ENCODE measurements around the gene PDF. TPM values are rescaled to one million over a fixed set of nuclear protein-coding genes. Genes with fewer than 3 reads are reported as not detected.

PDF gene
- total and polyA plus RNA-seq, 2 donors: 2.1 to 9.8 TPM

DNA sequence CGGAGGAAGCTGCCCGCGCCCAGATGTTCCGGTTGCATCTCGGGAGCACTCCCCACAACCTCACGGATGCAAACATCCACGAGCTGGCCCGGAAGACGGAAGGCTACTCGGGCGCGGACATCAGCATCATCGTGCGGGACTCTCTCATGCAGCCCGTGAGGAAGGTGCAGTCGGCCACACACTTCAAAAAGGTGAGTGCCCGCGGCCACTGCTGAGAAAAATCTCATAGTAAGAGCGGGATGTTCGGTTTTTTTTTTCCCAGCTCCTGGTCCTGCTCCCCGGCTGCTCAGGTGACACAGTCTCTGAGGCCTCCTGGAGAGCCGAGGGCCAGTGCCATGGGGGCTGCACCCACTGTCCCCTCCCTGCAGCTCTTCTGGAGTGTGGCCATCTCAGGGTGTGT, 9.3 kb downstream of the PDF start:
- no peak for DNase-seq (ENCODE audit: low read depth in 6 of 9, low spot score in 9 of 9)
- Histone ChIP-seq H3K4me1 (ENCODE audit: control insufficient read depth in 2 of 2, insufficient read depth in 2 of 2, low read length in 2 of 2) (peaks cover 0 to 7% of the 10 kb centered on the region in 2 donors), H3K36me3 (ENCODE audit: control insufficient read depth in 2 of 2, insufficient read depth in 2 of 2, low read length in 1 of 2) (peaks cover 90 to 94% of the 10 kb centered on the region in 2 donors), H3K27me3 (ENCODE audit: control insufficient read depth in 2 of 2, insufficient read depth in 1 of 2, low read length in 1 of 2) (no peaks in the 10 kb centered on the region), H3K9me3 (ENCODE audit: control insufficient read depth in 2 of 2, insufficient read depth in 1 of 2, low read length in 1 of 2) (no peaks in the 10 kb centered on the region), H3K4me3 (ENCODE audit: low read length in 2 of 2) (no peak overlapping the region), H3K27ac (ENCODE audit: low read depth in 1 of 2, low read length in 1 of 2) (no peak overlapping the region)
- WGBS: 98% methylated on average over 22 of the region's 22 CpGs

DNA sequence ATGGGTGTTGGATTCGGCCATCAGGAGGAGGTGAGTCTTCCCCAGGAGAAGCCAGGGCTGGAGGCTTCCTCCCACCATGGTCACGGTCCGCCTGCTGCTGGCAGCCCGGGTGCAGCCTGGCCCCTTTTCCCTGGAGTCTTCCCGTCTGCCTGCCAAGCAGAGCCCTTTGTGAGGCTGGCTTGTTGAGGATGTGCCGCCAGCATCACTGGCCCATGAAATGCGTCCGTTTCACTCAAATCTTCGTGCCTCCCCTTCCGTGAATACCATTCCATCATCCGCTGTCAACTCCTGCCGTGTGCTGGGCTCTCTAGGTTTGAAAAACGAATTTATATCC, 9.7 kb downstream of the PDF start:
- Histone ChIP-seq H3K27ac (ENCODE audit: low read depth in 1 of 2, low read length in 1 of 2) (no peak overlapping the region), H3K4me1 (ENCODE audit: control insufficient read depth in 2 of 2, insufficient read depth in 2 of 2, low read length in 2 of 2) (peaks cover 0 to 7% of the 10 kb centered on the region in 2 donors), H3K4me3 (ENCODE audit: low read length in 2 of 2) (no peak overlapping the region), H3K36me3 (ENCODE audit: control insufficient read depth in 2 of 2, insufficient read depth in 2 of 2, low read length in 1 of 2) (peaks cover 90 to 94% of the 10 kb centered on the region in 2 donors), H3K9me3 (ENCODE audit: control insufficient read depth in 2 of 2, insufficient read depth in 1 of 2, low read length in 1 of 2) (no peaks in the 10 kb centered on the region), H3K27me3 (ENCODE audit: control insufficient read depth in 2 of 2, insufficient read depth in 1 of 2, low read length in 1 of 2) (no peaks in the 10 kb centered on the region)
- 97% methylated on average over 13 of the region's 13 CpGs for WGBS
- no peak for DNase-seq (ENCODE audit: low read depth in 6 of 9, low spot score in 9 of 9)

DNA sequence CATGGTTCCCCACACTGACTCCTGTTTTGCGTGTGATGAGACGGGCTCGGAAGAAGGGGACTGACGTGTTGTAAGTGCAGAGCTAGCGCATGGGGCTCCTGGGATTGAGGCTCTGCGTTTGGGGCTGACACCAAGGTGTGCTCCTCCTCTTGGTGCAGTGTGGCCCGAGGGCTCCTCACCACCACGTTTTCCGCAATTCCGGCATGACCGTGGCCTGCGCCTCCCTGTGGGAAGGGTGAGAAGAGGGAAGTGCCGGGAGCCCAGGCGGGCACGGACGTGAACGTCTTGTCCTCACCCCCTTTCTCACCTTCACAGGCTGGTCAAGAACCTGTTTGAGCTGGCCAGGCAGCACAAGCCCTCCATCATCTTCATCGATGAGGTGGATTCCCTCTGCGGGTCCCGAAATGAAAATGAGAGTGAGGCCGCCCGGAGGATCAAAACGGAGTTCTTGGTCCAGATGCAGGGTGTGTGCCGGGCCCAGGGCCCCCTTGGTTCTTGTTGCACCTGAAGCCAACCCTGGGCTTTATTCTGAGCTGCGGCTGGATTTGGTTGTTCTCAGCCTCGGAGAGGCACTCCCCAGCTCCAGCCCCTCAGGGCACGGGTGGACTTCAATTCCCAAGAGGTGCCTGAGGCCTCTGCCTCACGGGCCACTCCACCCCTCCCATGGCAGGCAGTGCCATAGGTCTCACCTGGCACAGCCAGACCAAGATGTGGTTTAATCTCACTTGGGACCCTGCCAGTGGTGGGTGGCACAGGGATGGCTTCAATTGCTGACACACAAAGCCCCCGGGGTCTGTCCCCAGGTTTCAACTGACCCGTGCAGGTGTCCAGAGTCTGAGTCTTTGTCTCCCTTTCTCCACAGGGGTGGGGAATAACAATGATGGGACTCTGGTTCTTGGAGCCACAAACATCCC, 10.3 kb downstream of the PDF start:
- Histone ChIP-seq H3K36me3 (ENCODE audit: control insufficient read depth in 2 of 2, insufficient read depth in 2 of 2, low read length in 1 of 2) (peaks cover 91 to 95% of the 10 kb centered on the region in 2 donors), H3K27ac (ENCODE audit: low read depth in 1 of 2, low read length in 1 of 2) (no peak overlapping the region), H3K9me3 (ENCODE audit: control insufficient read depth in 2 of 2, insufficient read depth in 1 of 2, low read length in 1 of 2) (no peaks in the 10 kb centered on the region), H3K27me3 (ENCODE audit: control insufficient read depth in 2 of 2, insufficient read depth in 1 of 2, low read length in 1 of 2) (no peaks in the 10 kb centered on the region), H3K4me1 (ENCODE audit: control insufficient read depth in 2 of 2, insufficient read depth in 2 of 2, low read length in 2 of 2) (peaks cover 0 to 7% of the 10 kb centered on the region in 2 donors), H3K4me3 (ENCODE audit: low read length in 2 of 2) (no peak overlapping the region)
- 96% methylated on average over 30 of the region's 30 CpGs for WGBS
- DNase-seq (ENCODE audit: low read depth in 6 of 9, low spot score in 9 of 9): no peak

DNA sequence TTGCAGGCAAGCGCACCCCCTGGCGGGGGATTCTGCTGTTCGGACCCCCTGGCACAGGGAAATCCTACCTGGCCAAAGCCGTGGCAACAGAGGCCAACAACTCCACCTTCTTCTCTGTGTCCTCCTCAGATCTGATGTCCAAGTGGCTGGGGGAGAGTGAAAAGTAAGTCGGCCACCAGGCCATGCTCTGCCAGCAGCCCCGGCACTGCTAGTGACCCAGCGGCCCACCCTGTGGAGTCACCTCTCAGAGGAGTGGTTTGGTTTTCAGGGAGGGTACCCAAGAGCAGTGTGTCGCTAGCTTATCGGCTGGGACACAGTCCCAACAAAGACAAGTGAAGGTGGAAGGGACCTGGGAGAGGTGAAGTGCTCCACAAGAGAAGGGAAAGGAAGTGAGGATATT, 11.0 kb downstream of the PDF start:
- no peaks in the 10 kb centered on the region for H3K9me3 ChIP-seq (ENCODE audit: control insufficient read depth in 2 of 2, insufficient read depth in 1 of 2, low read length in 1 of 2)
- DNase-seq (ENCODE audit: low read depth in 6 of 9, low spot score in 9 of 9): no peak
- H3K36me3 ChIP-seq (ENCODE audit: control insufficient read depth in 2 of 2, insufficient read depth in 2 of 2, low read length in 1 of 2): peaks cover 91 to 95% of the 10 kb centered on the region in 2 donors
- no peak overlapping the region for H3K27ac ChIP-seq (ENCODE audit: low read depth in 1 of 2, low read length in 1 of 2)
- H3K4me3 ChIP-seq (ENCODE audit: low read length in 2 of 2): no peak overlapping the region
- peaks cover 0 to 2% of the 10 kb centered on the region in 2 donors for H3K4me1 ChIP-seq (ENCODE audit: control insufficient read depth in 2 of 2, insufficient read depth in 2 of 2, low read length in 2 of 2)
- 98% methylated on average over 9 of the region's 9 CpGs for WGBS
- no peaks in the 10 kb centered on the region for H3K27me3 ChIP-seq (ENCODE audit: control insufficient read depth in 2 of 2, insufficient read depth in 1 of 2, low read length in 1 of 2)

DNA sequence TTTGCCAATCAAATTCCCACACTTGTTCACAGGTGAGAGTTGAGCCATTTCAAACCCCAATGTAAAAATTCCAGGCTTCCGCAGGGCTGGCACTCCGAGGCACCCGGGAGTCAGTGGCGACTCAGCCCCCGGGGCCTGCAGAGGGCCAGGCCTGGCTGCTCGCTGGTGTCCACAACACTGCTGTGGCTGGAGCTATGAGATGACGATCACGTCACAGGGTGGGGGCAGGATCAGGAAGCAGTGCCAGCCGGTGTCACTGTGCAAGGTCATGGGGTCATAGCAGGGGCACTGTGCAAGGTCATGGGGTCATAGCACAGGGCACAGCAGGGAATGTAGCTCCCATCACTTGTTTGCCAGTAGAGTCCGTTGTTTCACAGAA, 11.5 kb downstream of the PDF start:
- H3K36me3 ChIP-seq (ENCODE audit: control insufficient read depth in 2 of 2, insufficient read depth in 2 of 2, low read length in 1 of 2): peaks cover 92 to 94% of the 10 kb centered on the region in 2 donors
- no peak for DNase-seq (ENCODE audit: low read depth in 6 of 9, low spot score in 9 of 9)
- no peaks in the 10 kb centered on the region for H3K9me3 ChIP-seq (ENCODE audit: control insufficient read depth in 2 of 2, insufficient read depth in 1 of 2, low read length in 1 of 2)
- no peak overlapping the region for H3K4me3 ChIP-seq (ENCODE audit: low read length in 2 of 2)
- no peaks in the 10 kb centered on the region for H3K4me1 ChIP-seq (ENCODE audit: control insufficient read depth in 2 of 2, insufficient read depth in 2 of 2, low read length in 2 of 2)
- H3K27me3 ChIP-seq (ENCODE audit: control insufficient read depth in 2 of 2, insufficient read depth in 1 of 2, low read length in 1 of 2): no peaks in the 10 kb centered on the region
- WGBS: 96% methylated on average over 10 of the region's 10 CpGs
- no peak overlapping the region for H3K27ac ChIP-seq (ENCODE audit: low read depth in 1 of 2, low read length in 1 of 2)

DNA sequence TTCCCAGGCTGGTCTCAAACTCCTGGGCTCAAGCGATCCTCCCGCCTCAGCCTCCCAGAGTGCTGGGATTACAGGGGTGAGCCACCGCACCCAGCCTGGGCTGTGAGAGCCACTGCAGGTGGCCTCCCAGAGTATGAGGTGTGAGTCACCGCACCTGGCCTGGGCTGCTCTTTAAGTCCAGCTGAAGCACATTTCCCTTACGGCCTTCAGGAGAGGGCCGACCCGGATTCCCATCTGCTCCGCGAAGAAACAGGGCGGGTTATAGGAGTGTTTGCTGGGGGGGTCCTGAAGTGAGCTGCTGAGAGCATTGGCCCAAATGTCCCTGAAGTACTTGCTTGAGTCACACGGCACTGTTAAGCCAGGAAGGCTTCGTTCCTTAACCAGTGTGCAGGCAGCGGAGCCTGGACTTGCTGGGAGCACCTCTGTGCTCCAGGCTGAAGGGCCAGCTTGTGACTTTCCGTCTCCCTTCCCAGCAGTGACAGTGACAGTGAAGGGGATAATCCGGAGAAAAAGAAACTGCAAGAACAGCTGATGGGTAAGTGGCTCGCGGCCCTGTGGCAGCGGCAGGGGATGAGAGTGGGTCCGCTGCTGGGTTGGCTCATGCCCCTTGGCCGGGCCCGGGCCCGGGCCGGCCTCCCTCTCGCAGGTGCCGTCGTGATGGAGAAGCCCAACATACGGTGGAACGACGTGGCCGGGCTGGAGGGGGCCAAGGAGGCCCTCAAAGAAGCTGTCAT, 12.0 kb downstream of the PDF start:
- WGBS: 97% methylated on average over 30 of the region's 30 CpGs
- DNase-seq (ENCODE audit: low read depth in 6 of 9, low spot score in 9 of 9): no peak
- Histone ChIP-seq H3K27ac (ENCODE audit: low read depth in 1 of 2, low read length in 1 of 2) (no peak overlapping the region), H3K4me1 (ENCODE audit: control insufficient read depth in 2 of 2, insufficient read depth in 2 of 2, low read length in 2 of 2) (peaks cover 0 to 2% of the 10 kb centered on the region in 2 donors), H3K27me3 (ENCODE audit: control insufficient read depth in 2 of 2, insufficient read depth in 1 of 2, low read length in 1 of 2) (no peaks in the 10 kb centered on the region), H3K9me3 (ENCODE audit: control insufficient read depth in 2 of 2, insufficient read depth in 1 of 2, low read length in 1 of 2) (no peaks in the 10 kb centered on the region), H3K36me3 (ENCODE audit: control insufficient read depth in 2 of 2, insufficient read depth in 2 of 2, low read length in 1 of 2) (peaks cover 89 to 91% of the 10 kb centered on the region in 2 donors), H3K4me3 (ENCODE audit: low read length in 2 of 2) (no peak overlapping the region)

DNA sequence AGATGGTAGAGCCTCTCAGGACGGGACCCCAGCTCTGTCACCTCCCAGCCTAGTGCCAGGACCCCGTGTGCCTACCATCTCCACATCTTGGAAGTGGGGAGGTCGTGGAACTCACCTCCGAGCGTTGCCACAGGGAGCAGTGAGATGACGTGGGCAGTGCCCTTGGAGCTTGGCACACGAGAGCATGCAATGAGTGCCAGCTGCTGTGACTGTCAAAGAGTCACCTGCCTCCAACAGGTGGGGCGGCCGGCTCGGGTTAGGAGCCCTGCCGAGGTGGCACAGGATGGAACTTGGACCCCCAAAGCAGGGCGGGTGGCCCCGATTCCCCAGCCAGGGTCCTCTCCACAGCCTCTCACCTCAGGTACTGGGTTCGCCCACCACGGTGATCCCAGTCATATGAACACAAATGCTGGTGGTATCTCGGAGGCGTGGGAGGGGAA, 13.8 kb downstream of the PDF start:
- no peak overlapping the region for H3K27ac ChIP-seq (ENCODE audit: low read depth in 1 of 2, low read length in 1 of 2)
- H3K4me1 ChIP-seq (ENCODE audit: control insufficient read depth in 2 of 2, insufficient read depth in 2 of 2, low read length in 2 of 2): peaks cover 5 to 6% of the 10 kb centered on the region in 2 donors
- 97% methylated on average over 17 of the region's 17 CpGs for WGBS
- no peaks in the 10 kb centered on the region for H3K27me3 ChIP-seq (ENCODE audit: control insufficient read depth in 2 of 2, insufficient read depth in 1 of 2, low read length in 1 of 2)
- H3K36me3 ChIP-seq (ENCODE audit: control insufficient read depth in 2 of 2, insufficient read depth in 2 of 2, low read length in 1 of 2): peaks cover 73 to 74% of the 10 kb centered on the region in 2 donors
- H3K4me3 ChIP-seq (ENCODE audit: low read length in 2 of 2): no peak overlapping the region
- no peaks in the 10 kb centered on the region for H3K9me3 ChIP-seq (ENCODE audit: control insufficient read depth in 2 of 2, insufficient read depth in 1 of 2, low read length in 1 of 2)
- DNase-seq (ENCODE audit: low read depth in 6 of 9, low spot score in 9 of 9): no peak

DNA sequence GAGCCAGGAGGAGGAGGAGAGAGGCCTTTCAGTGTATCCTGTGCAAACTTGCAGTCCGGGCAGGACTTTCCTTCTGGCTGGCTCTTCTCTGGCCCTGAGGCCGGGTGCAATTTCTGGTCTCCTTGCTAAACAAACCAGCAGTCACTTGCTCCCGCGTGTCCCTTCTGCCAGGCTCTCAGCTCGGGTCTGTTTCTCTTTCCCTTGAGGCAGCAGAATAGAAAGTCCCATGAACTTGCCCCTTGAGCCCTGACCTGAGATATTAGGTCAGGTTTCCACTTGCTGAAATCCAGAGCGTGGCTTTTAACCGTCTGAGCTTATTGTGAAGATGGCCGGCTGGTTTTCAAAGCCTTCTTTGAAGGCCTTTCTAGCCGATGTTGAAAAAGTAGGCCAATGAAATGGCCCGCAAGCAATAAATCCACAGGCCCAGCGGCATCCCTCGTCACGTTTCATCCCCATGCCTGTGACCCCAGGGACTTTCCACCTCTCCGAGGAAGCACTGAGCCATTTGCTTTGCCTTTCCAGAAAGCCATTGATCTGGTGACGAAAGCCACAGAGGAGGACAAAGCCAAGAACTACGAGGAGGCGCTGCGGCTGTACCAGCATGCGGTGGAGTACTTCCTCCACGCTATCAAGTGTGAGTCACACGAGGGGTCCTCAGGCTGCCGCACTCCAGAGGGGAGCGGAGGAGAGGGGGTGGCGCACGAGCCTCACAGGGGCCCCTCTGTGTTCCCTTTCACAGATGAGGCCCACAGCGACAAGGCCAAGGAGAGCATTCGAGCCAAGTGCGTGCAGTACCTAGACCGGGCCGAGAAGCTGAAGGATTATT, 14.7 kb downstream of the PDF start:
- Histone ChIP-seq H3K4me3 (ENCODE audit: low read length in 2 of 2) (no peak overlapping the region), H3K9me3 (ENCODE audit: control insufficient read depth in 2 of 2, insufficient read depth in 1 of 2, low read length in 1 of 2) (no peaks in the 10 kb centered on the region), H3K4me1 (ENCODE audit: control insufficient read depth in 2 of 2, insufficient read depth in 2 of 2, low read length in 2 of 2) (peaks cover 7% of the 10 kb centered on the region in 2 donors), H3K36me3 (ENCODE audit: control insufficient read depth in 2 of 2, insufficient read depth in 2 of 2, low read length in 1 of 2) (peaks cover 64 to 65% of the 10 kb centered on the region in 2 donors), H3K27ac (ENCODE audit: low read depth in 1 of 2, low read length in 1 of 2) (no peak overlapping the region), H3K27me3 (ENCODE audit: control insufficient read depth in 2 of 2, insufficient read depth in 1 of 2, low read length in 1 of 2) (no peaks in the 10 kb centered on the region)
- no peak for DNase-seq (ENCODE audit: low read depth in 6 of 9, low spot score in 9 of 9)
- WGBS: 97% methylated on average over 30 of the region's 30 CpGs
